22Rv1 (cell line): ENCODE data around the gene HES5.

Source experiments
- ZFX ChIP-seq: fragments of 450-650 bp; IDR thresholded peaks from 2 replicates; pipeline ENCODE4 v1.6.1; 2017; ENCODE audit warnings: antibody characterized with exemption, borderline replicate concordance
- TF ChIP-seq, protein P1 (sequence below): fragments of 450-650 bp; IDR thresholded peaks from 2 replicates; pipeline ENCODE4 v1.5.1; 2017; ENCODE audit warnings: mild to moderate bottlenecking

- TF ChIP-seq, protein P1, sequence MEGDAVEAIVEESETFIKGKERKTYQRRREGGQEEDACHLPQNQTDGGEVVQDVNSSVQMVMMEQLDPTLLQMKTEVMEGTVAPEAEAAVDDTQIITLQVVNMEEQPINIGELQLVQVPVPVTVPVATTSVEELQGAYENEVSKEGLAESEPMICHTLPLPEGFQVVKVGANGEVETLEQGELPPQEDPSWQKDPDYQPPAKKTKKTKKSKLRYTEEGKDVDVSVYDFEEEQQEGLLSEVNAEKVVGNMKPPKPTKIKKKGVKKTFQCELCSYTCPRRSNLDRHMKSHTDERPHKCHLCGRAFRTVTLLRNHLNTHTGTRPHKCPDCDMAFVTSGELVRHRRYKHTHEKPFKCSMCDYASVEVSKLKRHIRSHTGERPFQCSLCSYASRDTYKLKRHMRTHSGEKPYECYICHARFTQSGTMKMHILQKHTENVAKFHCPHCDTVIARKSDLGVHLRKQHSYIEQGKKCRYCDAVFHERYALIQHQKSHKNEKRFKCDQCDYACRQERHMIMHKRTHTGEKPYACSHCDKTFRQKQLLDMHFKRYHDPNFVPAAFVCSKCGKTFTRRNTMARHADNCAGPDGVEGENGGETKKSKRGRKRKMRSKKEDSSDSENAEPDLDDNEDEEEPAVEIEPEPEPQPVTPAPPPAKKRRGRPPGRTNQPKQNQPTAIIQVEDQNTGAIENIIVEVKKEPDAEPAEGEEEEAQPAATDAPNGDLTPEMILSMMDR = no peak
- no peak for TF ChIP-seq ZFX
These were observed 12.3 kb upstream of the HES5 start for GRCh38 chr1:2542246-2542915.
